ENCODE measurements around the gene OR3A3. TPM values are rescaled to one million over a fixed set of nuclear protein-coding genes. Genes with fewer than 3 reads are reported as not detected.
"Not testable (repeated sequence)": the region's sequence is repeated elsewhere in the genome, so short reads cannot be mapped to it uniquely, and the experiment has no call there.

Gene OR3A3
- total RNA-seq = not detected

DNA sequence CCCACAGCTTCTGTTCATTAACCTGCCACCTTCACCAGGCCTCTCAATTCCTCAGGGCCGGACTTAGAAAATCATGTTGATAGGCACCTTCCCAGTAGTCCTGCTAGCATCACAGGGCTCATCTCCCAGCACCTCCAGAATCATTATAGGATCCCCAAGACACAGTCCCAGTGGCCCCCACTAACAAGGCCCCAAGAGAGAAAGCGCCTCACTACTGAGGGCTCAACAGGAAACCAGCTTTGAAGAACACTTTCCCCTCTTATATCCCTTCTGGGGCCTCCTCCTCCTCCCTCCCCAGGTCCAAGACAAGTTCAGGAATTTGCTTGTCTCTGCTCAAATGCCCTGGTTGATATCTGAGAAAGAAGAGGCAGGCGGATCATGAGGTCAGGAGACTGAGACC is at the start of gene OR3A3:
Gene OR3A3, plus strand, starts transcription at position 301 of the 400 bp plus-strand sequence.
- DNase-seq = no peak

DNA sequence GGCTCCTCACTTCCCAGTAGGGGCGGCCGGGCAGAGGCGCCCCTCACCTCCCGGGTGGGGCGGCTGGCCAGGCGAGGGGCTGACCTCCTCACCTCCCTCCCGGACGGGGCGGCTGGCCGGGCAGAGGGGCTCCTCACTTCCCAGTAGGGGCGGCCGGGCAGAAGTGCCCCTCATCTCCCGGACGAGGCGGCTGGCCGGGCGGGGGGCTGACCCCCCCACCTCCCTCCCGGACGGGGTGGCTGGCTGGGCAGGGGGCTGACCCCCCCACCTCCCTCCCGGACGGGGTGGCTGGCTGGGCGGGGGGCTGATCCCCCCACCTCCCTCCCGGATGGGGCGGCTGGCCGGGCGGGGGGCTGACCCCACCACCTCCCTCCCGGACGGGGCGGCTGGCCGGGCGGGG is 40.0 kb upstream of the OR3A3 start:
- DNase-seq = not testable (repeated sequence)

DNA sequence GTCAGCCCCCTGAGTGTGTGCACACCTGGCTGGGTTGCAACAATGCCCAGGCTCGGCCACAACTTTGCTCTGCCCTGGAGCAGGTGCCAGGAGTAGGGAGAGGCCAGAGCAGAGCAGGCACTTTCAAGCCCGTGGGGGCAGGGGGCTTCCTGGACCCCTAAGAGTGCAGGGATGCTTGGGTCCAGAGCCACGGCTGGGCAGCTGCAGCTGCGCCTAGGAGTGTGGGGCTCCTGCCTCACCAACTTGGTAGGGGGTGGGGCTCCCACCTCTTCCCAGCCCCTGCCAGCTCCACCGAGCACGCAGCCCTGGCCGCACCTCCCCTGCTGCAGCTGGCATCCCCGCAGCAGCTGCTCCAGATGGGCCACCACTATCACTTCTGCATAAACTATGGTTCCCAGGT is 32.8 kb upstream of the OR3A3 start:
- no peak for DNase-seq

DNA sequence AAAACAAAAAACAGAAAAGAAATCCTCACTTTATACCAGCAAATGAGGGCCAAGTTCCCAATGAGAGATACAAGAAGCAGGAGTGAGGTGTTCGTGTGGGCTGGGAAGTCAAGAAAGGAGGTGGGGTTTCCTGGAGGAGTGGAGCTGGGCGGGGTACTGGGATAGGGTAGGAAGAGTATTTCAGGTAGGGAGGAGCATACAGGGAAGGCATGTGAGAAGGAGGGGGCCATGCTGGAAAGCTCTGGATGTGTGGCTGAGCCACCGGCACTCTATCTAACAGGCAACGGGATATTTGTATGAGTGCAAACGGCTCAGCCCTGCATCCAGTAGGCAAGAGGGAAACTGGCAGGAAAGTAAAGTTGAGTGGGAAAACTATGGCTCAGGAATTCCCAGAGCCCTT is 29.2 kb upstream of the OR3A3 start:
- DNase-seq = no peak

DNA sequence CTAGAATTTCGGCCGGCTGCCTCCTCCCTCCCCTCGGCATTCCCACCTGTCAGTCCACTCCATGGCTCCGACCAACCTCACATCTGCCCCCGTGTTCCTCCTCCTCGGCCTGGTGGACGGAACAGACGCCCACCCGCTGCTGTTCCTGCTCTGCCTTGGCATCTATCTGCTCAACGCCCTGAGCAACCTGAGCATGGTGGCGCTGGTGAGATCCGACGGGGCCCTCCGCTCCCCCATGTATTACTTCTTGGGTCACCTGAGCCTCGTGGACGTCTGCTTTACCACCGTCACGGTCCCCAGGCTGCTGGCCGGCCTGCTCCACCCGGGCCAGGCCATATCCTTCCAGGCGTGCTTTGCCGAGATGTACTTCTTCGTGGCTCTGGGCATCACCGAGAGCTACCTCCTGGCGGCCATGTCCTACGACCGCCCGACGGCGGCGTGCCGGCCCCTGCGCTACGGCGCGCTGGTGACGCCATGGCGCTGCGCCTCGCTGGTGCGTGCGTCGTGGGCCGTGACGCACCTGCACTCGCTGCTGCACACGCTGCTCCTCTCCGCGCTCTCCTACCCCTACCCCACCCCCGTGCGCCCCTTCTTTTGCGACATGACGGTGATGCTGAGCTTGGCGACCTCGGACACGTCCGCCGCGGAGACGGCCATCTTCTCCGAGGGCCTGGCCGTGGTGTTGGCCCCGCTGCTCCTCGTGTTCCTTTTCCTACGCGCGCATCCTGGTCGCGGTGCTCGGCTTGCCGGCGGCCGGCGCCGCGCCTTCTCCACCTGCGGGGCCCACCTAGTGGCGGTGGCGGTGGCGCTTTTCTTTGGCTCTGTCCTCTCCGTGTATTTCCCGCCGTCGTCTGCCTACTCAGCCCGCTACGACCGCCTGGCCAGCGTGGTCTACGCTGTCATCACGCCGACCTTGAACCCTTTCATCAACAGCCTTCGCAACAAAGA is 25.0 kb upstream of the OR3A3 start, which contains the start of gene OR3A2:
Gene OR3A2, minus strand, starts transcription at position 440 of the 948 bp plus-strand sequence.
- no peak for DNase-seq

DNA sequence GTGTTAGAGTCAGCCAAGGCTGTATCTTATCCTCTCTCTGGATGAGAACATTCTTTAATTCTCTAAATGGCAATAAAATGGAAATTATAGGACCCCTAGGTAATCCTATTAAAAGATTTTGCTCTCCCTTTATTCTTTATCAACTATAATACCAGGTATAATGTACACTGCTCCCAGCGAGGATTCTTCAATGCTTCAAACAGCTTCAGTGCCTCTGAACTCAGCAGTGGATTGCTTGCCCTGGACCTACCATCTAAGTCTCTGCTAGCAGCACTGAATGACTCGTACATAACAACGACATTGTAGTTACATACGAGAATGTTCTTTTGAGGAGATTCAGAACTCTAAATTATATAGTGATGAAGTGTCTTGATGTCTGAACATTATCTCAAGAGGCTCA is 21.4 kb upstream of the OR3A3 start:
- DNase-seq = no peak

DNA sequence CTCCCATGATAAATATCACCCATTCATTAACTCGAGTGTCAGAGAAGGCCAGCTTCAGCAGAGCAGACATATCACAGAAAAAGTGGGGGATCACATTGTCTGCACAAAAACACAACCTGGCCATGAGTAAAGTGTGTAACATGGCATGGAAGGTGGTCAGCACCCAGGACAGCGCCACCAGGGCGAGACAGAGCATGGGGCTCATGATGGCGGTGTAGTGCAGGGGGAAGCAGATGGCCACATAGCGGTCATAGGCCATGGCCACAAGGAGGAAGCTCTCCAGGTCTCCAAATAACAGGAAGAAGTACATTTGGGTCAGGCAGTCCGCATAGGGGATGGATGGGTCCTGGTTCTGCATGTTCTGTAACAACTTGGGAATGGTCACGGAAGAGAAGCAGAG is 13.4 kb upstream of the OR3A3 start:
- not testable (repeated sequence) for DNase-seq

DNA sequence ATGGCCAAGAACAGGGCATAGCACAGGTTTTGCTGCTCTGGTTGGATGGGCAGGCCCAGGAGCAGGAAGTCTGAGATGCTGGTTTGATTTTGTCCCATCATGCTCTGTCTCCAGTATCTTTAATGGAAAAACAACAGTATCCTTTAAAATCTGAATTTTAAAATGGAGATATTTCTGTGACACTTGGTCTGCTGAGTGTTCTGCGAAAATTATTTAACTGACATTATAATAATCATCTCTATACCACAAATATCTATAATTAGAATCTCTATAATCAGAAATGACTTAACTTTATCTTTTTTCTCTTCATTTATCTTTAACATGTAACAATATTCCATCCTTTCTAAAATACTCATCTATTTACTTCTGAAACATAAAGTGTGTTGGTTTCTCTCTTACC is 12.9 kb upstream of the OR3A3 start, which contains the start of gene OR1E1:
Gene OR1E1, minus strand, starts transcription at position 101 of the 400 bp plus-strand sequence. Its CDS starts 0 bp downstream, at position 101.
- no peak for DNase-seq

DNA sequence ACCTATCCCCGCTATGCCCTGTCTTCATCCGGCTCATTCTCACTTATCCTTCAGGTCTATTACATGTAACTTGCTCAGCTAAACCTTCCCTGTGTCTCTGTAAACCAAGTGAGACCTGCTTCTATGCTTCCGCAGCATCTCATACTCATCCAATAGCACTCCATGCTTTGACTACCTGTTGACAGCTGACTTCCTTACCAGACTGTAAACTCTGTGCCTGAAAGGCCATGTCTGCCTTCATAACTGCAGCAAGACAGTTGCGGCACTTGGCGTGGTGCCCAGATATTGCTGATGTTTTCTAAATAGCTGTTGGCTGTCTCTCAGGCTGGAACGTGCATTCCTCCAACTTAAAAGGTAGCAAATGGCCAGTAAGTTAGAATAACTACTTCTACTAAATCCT is 11.1 kb upstream of the OR3A3 start:
- no peak for DNase-seq

DNA sequence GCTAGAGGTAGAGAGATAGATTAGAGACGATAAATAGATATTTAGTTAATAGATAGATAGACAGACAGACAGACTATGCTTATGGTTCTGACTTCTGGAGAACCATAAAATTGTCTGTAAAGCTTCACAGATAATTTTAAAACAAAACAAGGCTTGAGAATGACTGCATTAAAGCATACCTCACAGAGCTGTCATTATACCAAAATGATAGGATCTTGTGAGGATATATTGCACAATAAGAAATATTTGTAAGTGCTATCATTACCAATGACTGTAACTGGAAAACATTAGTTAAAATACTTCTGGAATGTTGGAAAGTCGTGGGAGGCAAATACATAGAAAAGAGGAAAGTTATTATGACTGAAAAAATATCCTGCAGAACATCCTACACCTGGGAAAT is 9.4 kb upstream of the OR3A3 start:
- no peak for DNase-seq

DNA sequence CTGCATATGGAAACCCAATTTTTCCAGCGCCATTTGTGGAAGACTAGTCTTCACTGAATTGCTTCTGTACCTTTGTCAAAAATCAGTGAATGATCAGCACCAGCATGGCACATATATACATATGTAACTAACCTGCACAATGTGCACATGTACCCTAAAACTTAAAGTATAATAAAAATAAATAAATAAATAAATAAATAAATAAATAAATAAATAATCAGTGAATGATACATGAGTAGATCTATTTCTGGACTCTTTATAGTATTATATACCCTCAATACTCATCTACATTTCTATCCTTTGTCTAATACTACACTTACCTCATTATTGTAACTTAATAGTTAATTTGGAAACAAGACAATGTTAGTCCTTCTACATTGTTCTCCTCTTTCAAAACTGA is 7.3 kb upstream of the OR3A3 start:
- DNase-seq = not testable (repeated sequence)

DNA sequence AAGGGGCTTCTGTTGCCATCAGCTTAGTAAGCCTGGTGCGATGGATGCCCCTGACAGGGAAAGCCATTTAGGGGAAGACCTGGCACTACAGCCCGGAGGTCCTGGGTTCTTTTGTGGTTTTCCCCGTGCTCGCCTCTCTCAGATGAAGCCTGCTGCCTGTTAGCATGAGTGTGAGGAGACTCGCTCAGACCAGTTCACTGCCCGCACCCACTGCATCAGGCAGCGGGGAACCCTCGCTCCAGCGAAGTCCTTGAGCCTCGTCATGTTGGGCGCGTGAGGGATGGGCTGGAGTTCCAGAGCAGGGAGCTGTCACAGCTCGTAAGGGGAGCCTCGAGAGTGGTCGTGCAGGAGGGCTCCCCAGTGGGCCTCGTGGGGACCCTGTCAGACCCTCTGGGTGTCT is 1.0 kb downstream of the OR3A3 start:
- DNase-seq = not testable (repeated sequence)

DNA sequence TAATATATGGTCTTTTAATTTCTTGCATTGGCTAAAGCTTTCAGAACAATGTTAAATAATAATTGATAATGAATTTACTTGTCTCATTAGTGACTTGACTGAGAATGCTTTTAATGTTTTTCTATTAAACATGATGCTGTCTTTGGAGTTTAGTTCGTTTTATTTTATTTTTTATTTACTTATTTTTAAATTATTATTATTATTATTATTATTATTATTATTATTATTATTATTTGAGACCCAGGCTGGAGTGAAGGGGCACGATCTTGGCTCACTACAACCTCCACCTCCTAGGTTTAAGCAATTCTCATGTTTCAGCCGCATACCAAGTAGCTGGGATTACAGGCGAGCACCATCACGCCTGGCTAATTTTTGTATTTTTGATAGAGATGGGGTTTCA is 4.4 kb downstream of the OR3A3 start:
- no peak for DNase-seq

DNA sequence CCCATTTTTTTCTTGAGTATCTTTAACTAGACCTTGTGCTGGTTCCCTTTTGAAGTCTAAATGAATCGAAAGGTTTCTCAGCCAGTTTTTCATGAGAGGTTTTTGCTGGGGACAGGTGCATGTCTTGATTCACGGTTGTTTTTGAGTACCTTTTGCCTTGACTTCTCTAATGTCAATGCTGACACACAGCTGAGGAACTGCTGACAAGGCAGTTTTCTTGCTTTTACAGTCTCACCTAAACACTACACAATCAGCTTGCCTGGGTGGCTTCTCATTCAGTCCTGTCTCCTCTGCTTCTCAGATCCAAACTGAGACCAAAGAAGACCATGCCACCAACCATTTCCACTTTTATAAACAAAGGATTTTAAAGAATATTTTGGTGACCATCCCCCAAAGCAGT is 7.1 kb downstream of the OR3A3 start:
- DNase-seq = no peak

DNA sequence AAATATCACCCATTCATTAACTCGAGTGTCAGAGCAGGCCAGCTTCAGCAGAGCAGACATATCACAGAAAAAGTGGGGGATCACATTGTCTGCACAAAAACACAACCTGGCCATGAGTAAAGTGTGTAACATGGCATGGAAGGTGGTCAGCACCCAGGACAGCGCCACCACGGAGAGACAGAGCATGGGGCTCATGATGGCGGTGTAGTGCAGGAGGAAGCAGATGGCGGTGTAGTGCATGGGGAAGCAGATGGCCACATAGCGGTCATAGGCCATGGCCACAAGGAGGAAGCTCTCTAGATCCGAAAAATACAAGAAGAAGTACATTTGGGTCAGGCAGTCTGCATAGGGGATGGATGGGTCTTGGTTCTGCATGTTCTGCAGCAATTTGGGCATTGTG is 22.0 kb downstream of the OR3A3 start:
- DNase-seq = not testable (repeated sequence)

DNA sequence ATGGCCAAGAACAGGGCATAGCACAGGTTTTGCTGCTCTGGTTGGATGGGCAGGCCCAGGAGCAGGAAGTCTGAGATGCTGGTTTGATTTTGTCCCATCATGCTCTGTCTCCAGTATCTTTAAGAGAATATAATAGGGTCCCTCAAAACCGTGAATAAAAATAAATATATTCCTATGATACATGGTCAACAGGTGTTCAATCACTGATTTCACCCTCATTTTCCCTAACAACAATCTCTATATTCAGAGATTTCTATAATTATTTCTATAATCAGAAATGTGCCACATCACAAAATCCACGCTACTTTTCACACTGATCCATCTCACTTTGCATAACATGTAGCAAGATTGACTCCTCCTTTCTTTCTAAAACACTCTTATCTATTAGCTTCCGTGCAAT is 22.6 kb downstream of the OR3A3 start, which contains the start of gene OR1E2:
Gene OR1E2, minus strand, starts transcription at position 101 of the 400 bp plus-strand sequence. Its CDS starts 0 bp downstream, at position 101.
- DNase-seq = no peak

DNA sequence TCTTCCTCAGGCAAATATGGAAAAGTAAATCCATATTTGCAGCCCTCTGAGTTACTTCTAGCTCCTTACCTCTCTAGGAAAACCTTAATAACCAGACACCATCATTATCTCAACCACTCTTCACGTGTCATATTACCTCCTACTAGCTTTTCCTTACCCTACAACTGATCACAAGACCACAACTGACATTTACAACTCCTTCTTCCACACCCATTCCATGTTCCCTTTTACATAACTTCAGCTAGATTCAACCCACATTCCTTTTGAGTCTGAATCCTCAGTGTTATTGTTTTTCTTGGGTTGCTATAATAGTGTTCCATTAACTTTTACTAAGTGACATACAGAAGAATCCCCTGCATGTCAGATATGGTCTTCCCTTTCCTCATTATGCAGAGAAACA is 27.2 kb downstream of the OR3A3 start:
- no peak for DNase-seq

DNA sequence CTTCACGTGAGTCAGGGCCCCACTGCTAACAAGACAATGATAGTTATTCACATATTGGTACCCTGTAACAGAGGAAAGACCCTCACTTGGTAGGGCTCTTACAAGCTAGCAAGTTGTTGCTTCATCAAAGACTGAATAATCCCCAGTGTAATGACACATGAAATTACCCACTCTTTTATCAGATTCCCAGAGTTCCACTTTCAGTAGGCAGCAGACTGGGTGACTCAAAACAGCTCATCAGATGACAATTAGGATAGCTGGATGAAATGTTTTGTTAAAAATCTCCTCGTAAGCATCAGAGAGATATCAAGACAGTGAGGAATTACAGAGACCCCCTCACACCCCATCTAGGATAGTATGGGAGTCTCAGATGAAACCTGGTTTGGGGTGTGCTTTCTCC is 29.3 kb downstream of the OR3A3 start:
- no peak for DNase-seq

DNA sequence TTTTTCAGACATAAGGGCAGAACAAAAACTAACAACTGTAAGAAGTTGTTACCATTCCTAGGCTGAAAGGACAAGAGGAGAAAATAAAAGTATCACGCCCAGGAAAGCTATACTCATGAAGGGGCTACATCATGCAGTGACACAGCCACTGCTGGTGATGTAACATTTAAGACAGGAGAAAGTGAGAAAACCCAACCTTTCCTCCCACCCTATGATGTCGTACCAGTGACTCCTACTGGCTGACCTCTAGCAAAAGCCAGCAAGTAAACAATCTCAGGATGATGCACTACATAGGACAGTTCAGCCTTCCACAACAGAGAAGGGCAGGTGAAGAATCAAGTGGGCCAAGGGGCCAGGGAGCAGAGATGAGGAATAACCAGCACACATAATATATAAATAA is 36.5 kb downstream of the OR3A3 start:
- DNase-seq = no peak

DNA sequence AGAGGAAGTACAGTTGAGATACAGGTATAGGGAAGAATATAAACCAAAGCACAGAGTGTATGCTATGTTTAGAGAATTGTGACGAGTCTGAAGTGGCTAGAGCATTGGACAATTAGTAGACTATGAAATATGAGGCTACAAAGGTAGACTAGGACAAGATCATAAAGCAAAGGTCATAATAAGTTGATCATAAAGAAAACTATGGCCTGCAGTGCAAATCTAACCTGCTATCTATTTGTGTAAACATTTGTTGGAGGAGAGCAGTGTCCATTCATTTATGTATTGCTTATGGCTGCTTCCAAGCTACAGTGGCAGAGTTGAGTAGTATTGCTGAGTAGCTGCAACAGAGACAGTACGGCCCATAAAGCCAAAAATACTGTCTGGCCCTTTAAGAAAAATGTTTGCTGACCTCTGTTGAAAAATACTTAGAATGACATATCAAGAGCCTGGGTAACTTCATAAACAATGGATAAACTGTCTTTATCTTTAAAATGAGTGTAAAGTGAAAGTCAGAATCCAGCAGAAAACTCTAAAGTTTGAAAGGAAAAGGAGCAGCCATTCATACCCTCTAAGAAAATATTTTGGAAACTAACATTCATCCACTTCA is 37.0 kb downstream of the OR3A3 start:
- no peak for DNase-seq

DNA sequence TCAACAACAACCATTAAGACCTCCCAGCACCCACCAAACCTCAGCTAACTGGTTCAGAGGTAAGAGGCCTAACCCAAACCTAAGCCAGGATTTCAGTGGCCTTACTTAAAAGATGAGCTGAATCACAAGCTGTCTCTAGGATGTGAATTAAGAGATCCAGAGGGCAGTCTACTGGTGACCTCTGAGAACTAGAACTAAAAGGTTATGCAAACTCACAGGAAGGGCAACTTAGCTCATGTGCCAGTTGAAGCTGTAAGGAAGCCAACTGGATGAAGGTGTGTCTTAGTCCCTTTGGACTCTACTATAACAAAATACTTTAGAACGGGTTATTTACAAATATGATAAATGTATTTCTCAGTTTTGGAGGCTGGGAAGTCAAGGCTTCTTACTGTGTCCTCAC is 55.2 kb downstream of the OR3A3 start:
- not testable (repeated sequence) for DNase-seq

DNA sequence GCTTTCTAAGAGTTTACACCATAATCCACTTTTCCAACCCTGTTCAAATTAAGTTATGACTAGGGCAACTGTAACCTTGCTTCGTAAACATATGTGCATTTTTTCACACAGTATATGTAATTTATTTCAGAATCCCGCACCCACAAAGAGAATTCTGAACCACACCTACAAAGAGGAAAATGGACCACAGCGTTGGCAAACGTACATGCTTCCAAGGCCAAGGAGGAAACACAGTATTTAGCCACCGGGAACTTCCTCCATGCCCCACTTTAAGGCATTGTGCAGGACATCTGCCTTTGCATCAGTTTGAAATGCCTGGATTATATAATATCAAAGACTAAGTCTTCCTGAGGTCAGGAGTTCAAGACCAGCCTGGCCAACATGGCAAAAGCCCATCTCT is 58.4 kb downstream of the OR3A3 start:
- DNase-seq = no peak

DNA sequence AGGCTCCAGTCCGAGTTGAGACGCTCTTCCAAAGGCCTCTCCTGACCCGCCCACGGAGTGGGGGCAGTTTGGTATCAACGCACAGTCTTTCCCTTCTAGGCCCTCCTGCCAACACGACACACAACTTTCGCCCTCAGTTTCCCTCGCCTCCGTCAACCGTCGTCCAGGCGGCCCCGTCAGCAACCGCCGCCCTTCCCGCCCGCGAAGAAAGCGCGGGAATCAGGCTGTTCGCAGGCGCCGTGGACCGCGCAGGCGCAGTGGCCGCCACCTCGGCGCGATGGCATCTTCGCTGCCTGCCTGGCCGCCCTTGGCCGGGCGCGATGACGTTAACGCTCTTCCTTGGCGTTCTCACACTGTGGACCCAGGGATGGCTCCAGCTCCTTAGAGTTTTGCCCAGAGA is 60.4 kb downstream of the OR3A3 start, which contains the start of gene SPATA22:
Gene SPATA22, minus strand, starts transcription at position 221 of the 400 bp plus-strand sequence. CDS start 2,494 bp downstream, outside the sequence.
- DNase-seq = no peak

DNA sequence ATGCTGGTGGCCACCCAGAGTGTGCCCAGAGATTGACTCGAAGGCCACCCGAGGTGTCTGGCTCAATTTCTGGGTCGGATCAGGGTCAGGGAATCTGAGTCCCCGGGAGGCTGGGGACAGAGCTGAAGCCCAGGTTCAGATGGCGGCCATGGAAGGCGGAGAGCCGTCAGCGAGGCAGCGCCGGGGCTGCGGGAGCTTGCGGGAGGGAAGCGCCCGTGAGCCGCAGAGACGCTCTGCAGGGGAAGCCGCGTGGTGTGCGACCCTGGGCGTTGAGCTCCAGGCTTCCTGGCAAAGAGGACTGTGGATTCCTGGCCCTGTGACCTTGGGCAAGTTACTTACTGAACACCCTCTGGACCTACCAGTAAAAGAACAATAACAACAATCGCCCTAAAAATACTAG is 61.0 kb downstream of the OR3A3 start:
- no peak for DNase-seq
